HepG2 (cell line): ENCODE measurements around the gene AKR1C3. TPM values are rescaled to one million over a fixed set of nuclear protein-coding genes. Genes with fewer than 3 reads are reported as not detected.

Experiments used
- AKNA ChIP-seq: sonication (generic); formaldehyde crosslinking; IDR thresholded peaks from 2 replicates; pipeline ENCODE4 v1.4.0; 2020; ENCODE audit warnings: missing genetic modification reagents, borderline replicate concordance
- FOXA3 ChIP-seq: IDR thresholded peaks from 2 replicates; pipeline ENCODE4 v1.6.1; 2016; ENCODE audit warnings: missing genetic modification reagents, missing compliant biosample characterization
- GFI1 ChIP-seq: sonication (generic); formaldehyde crosslinking; IDR thresholded peaks from 2 replicates; pipeline ENCODE4 v1.5.0; 2020; ENCODE audit warnings: missing genetic modification reagents, mild to moderate bottlenecking, borderline replicate concordance
- HMG20A ChIP-seq: IDR thresholded peaks from 2 replicates; pipeline ENCODE4 v1.6.1; 2016; ENCODE audit warnings: borderline replicate concordance
- HOMEZ ChIP-seq: IDR thresholded peaks from 2 replicates; pipeline ENCODE4 v1.6.1; 2016; ENCODE audit warnings: low read depth
- MED1 ChIP-seq: sonication (generic); formaldehyde crosslinking; IDR thresholded peaks from 2 replicates; pipeline ENCODE4 v1.4.0; 2020; ENCODE audit warnings: missing genetic modification reagents
- MIXL1 ChIP-seq: IDR thresholded peaks from 2 replicates; pipeline ENCODE4 v1.6.1; 2016
- NR2F6 ChIP-seq, 2 experiments: IDR thresholded peaks; 2 replicates each; pipeline ENCODE4 v1.6.1; 2016; ENCODE audit warnings: antibody characterized with exemption in 1 of 2, mild to moderate bottlenecking in 1 of 2
- POGZ ChIP-seq: sonication (generic); formaldehyde crosslinking; IDR thresholded peaks from 2 replicates; pipeline ENCODE4 v1.4.0; 2020; ENCODE audit warnings: mild to moderate bottlenecking, missing genetic modification reagents
- RARA ChIP-seq: IDR thresholded peaks from 2 replicates; pipeline ENCODE4 v1.6.1; 2016; ENCODE audit warnings: missing genetic modification reagents, missing compliant biosample characterization
- RXRB ChIP-seq: IDR thresholded peaks from 2 replicates; pipeline ENCODE4 v1.6.1; 2016; ENCODE audit warnings: borderline replicate concordance, missing genetic modification reagents, missing compliant biosample characterization
- THAP11 ChIP-seq: IDR thresholded peaks from 2 replicates; pipeline ENCODE4 v1.6.1; 2016; ENCODE audit warnings: missing biosample characterization, missing genetic modification reagents
- ZBTB20 ChIP-seq: sonication (generic); formaldehyde crosslinking; IDR thresholded peaks from 2 replicates; pipeline ENCODE4 v1.8.1; 2023; ENCODE audit warnings: missing genetic modification reagents, low read depth, mild to moderate bottlenecking, borderline replicate concordance
- ZFP37 ChIP-seq: sonication (generic); formaldehyde crosslinking; IDR thresholded peaks from 2 replicates; pipeline ENCODE4 v1.4.0; 2020; ENCODE audit warnings: missing genetic modification reagents, borderline replicate concordance
- ZNF329 ChIP-seq: sonication (generic); formaldehyde crosslinking; IDR thresholded peaks from 2 replicates; pipeline ENCODE4 v1.9.0; 2021; ENCODE audit warnings: low read depth, mild to moderate bottlenecking, missing genetic modification reagents
- polyA plus RNA-seq, 8 experiments: library from polyadenylated mRNA; depleted of rRNA in 3 of 8; stranded (reverse) in 7 of 8; unstranded in 1 of 8; fragments of >200 nt; fragmentation: Illumina TruSeq in 4 of 8; extraction: Trizol in 4 of 8; gene quantifications; 2 replicates each; pipeline versions ENCODE4 v1.2.1 to v1.2.3, GENCODE V29; 2011 to 2016; ENCODE audit warnings: low read depth in 4 of 8, missing spikeins in 1 of 8, mixed read lengths in 1 of 8; ENCODE audit not compliant: insufficient read depth in 1 of 8
- total RNA-seq, 5 experiments: library from RNA; depleted of rRNA; stranded (reverse); fragments of >200 nt; fragmentation: Illumina TruSeq; extraction: Trizol; gene quantifications; 2 replicates each; pipeline ENCODE4 v1.2.3, GENCODE V29; 2016; ENCODE audit warnings: low read depth in 1 of 5
- TF ChIP-seq, protein P1 (sequence below), 2 experiments: sonication (generic) in 1 of 2; formaldehyde crosslinking in 1 of 2; IDR thresholded peaks; 2 replicates each; pipeline versions ENCODE4 v1.4.0 to v1.6.1; 2016 to 2020; ENCODE audit warnings: borderline replicate concordance in 1 of 2, low read depth in 1 of 2, mild to moderate bottlenecking in 1 of 2, missing genetic modification reagents in 1 of 2

The AKR1C3 gene
- total and polyA plus RNA-seq, 2 of the 13 experiments (the other 11 are each of a cell fraction or from before 2014, with no cell fraction given): 368 to 532 TPM

- no peak for TF ChIP-seq AKNA (CRISPR knock-in tag)
- TF ChIP-seq ZNF329 (CRISPR knock-in tag): no peak
- TF ChIP-seq THAP11 (CRISPR knock-in tag): peak; percentile 20; the same call in 1 of the 2 replicates
- no peak for TF ChIP-seq ZFP37 (CRISPR knock-in tag)
- TF ChIP-seq HMG20A (CRISPR knock-in tag): peak; percentile 53; the same call in 1 of the 2 replicates
- TF ChIP-seq ZBTB20 (CRISPR knock-in tag): peak; percentile 41; the same call in 1 of the 2 replicates
- TF ChIP-seq, protein P1, sequence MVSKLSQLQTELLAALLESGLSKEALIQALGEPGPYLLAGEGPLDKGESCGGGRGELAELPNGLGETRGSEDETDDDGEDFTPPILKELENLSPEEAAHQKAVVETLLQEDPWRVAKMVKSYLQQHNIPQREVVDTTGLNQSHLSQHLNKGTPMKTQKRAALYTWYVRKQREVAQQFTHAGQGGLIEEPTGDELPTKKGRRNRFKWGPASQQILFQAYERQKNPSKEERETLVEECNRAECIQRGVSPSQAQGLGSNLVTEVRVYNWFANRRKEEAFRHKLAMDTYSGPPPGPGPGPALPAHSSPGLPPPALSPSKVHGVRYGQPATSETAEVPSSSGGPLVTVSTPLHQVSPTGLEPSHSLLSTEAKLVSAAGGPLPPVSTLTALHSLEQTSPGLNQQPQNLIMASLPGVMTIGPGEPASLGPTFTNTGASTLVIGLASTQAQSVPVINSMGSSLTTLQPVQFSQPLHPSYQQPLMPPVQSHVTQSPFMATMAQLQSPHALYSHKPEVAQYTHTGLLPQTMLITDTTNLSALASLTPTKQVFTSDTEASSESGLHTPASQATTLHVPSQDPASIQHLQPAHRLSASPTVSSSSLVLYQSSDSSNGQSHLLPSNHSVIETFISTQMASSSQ (IDR thresholded peaks at IDR 0.05; ENCODE audit: low read depth): no peak
- TF ChIP-seq, protein P1 (CRISPR knock-in tag; IDR thresholded peaks at IDR 0.05; ENCODE audit: borderline replicate concordance): 0 out of 2 replicates have a peak, but pooled peaks have one; percentile 31
- TF ChIP-seq MIXL1 (CRISPR knock-in tag): 0 out of 2 replicates have a peak, but pooled peaks have one; percentile 10
- TF ChIP-seq GFI1: 0 out of 2 replicates have a peak, but pooled peaks have one; percentile 42
- TF ChIP-seq HOMEZ (CRISPR knock-in tag): peak; percentile 81
- peak; percentile 49 for TF ChIP-seq POGZ (CRISPR knock-in tag)
- peak; percentile 81 for TF ChIP-seq FOXA3 (CRISPR knock-in tag)
- TF ChIP-seq NR2F6 (IDR thresholded peaks at IDR 0.05): 0 out of 2 replicates have a peak, but pooled peaks have one; percentile 27
- TF ChIP-seq NR2F6 (CRISPR knock-in tag; IDR thresholded peaks at IDR 0.05): peak; percentile 33; the same call in 1 of the 2 replicates
- TF ChIP-seq RXRB (CRISPR knock-in tag): peak; percentile 49; the same call in 1 of the 2 replicates
- TF ChIP-seq MED1 (CRISPR knock-in tag): peak; percentile 32; the same call in 1 of the 2 replicates
- peak; percentile 68 for TF ChIP-seq RARA (CRISPR knock-in tag)
These were observed 14.4 kb upstream of the AKR1C3 start (continued) for GRCh38 chr10:5079836-5080235.
